Measurements from ENCODE around the gene YEATS4.

YEATS4 gene

DNA sequence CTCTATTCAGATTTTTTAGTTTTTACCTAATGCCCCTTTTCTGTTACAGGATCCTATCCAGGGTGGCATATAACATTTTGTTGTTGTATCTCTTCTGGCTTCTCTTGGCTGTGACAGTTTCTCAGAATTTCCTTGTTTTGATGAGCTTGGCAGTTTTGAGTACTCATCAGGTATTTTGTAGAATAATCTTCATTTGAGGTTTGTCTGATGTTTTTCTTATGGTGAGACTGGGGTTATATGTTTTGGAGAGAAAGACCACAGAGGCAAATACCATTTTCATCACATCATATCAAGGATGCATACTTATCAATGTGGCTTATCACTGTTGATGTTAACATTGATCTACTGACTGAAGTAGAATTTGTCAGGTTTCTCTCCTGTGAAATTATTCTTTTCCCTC lies 25.4 kb upstream of the YEATS4 start:
- CTCF ChIA-PET, result interaction anchor here (0.6 kb wide), 1 partner anchor 121 kb away, joined by 4 read pairs; no protein-coding TSS in a partner anchor
- DNase-seq (ENCODE audit: low spot score), result no peak

DNA sequence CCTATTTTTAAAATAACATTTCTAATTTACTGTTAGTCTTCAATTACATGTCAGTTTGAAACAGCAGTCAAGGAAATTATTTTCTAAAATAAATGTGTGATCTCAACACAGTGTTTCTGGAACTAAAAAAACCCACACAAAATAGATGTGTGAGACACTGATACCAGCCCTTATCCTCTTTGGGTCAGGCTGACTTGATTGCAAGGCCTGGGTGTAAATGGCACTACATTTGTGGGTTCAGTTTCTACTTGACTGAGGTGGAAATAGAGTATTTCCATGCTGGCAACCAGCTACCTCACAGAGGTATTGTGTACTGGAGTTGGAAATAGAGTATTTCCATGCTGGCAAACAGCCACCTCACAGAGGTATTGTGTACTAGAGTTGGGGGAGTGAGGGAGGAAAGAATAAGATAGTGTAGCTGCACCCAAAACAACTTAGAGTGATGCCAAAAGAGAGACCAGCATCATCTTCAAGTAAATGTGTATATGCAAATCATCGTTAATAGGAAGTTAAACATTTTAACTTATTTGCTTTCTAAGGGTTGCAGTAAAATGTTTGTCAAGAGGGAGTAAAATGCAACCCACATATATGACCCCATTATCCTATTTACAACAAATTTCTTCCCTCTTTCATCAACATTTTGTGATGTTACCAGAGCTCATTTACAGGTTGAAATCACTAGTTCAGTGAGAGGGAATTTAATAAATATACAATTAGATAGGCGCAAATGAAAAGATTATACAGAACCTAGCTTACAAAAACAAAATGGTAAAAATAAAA lies 22.0 kb upstream of the YEATS4 start:
- H3K27ac ChIP-seq, result no peak overlapping the region
- CTCF ChIA-PET, result no interaction called here

More for the DNA sequence above, 25.4 kb upstream of the YEATS4 start:
- H3K27ac ChIP-seq, result no peak overlapping the region
- TF ChIP-seq, protein P1, sequence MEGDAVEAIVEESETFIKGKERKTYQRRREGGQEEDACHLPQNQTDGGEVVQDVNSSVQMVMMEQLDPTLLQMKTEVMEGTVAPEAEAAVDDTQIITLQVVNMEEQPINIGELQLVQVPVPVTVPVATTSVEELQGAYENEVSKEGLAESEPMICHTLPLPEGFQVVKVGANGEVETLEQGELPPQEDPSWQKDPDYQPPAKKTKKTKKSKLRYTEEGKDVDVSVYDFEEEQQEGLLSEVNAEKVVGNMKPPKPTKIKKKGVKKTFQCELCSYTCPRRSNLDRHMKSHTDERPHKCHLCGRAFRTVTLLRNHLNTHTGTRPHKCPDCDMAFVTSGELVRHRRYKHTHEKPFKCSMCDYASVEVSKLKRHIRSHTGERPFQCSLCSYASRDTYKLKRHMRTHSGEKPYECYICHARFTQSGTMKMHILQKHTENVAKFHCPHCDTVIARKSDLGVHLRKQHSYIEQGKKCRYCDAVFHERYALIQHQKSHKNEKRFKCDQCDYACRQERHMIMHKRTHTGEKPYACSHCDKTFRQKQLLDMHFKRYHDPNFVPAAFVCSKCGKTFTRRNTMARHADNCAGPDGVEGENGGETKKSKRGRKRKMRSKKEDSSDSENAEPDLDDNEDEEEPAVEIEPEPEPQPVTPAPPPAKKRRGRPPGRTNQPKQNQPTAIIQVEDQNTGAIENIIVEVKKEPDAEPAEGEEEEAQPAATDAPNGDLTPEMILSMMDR (conservative IDR thresholded peaks at IDR 0.05; ENCODE audit: low read depth), result no peak
- POLR2A ChIA-PET (ENCODE audit: low non-redundant PET), result no interaction called here

DNA sequence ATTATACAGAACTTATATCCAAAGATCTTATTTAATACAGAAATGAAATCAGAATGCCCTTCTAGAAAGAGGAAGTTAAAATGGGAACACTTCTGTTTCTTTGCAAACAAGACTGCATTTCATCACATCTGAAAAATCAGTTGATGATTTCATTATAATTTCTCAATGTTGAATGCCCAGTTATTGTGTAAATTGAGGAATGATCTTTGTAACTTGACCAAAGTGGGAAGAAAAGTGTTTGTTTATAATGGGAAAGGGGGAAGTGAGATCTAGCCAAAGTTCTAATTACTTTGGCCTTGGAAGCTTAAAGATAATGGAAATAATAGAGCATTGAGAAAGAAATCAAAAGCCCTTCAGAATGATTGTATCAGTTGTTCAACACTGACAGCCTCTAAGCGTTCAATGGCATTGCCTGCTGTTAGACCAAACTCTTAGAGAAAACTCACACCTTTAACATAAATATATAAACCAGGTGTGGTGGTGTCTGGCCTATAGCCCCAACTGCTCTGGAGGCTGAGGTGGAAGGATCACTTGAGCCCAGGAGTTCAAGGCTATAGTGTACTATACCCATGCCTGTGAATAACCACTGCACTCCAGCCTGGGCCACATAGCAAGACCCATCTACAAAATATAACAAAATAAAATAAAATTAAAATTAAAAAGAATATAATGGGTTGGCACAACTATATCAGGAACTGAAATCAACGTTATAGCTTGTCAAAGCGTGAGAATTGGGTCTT lies 21.3 kb upstream of the YEATS4 start:
- H3K27ac ChIP-seq, result no peak overlapping the region
- DNase-seq (ENCODE audit: low spot score), result no peak
- TF ChIP-seq, protein P1 (conservative IDR thresholded peaks at IDR 0.05; ENCODE audit: low read depth), result no peak
- CTCF ChIA-PET, result no interaction called here
- POLR2A ChIA-PET (ENCODE audit: low non-redundant PET), result no interaction called here

More for the DNA sequence above, 22.0 kb upstream of the YEATS4 start:
- POLR2A ChIA-PET (ENCODE audit: low non-redundant PET), result no interaction called here
- TF ChIP-seq, protein P1 (conservative IDR thresholded peaks at IDR 0.05; ENCODE audit: low read depth), result no peak
- DNase-seq (ENCODE audit: low spot score), result no peak

DNA sequence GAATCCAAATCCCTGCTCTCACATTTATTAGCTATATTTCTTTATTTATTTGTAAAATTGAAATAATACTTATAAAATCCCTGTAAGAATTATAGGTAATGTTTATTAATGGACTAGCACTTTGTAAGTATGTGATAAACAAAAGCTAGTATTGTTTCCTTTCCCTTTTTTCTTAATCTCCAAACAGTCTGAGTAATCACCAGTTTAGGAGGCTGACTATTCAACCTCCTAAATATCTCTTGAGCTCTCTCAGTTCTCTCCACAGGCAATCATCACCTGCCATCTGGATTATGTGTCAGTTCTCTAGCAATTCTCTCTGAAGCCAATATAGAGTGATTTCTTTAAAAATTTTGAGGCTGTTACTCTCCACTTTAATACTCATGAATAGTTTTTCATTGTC lies 20.6 kb upstream of the YEATS4 start:
- POLR2A ChIA-PET (ENCODE audit: low non-redundant PET), result no interaction called here

DNA sequence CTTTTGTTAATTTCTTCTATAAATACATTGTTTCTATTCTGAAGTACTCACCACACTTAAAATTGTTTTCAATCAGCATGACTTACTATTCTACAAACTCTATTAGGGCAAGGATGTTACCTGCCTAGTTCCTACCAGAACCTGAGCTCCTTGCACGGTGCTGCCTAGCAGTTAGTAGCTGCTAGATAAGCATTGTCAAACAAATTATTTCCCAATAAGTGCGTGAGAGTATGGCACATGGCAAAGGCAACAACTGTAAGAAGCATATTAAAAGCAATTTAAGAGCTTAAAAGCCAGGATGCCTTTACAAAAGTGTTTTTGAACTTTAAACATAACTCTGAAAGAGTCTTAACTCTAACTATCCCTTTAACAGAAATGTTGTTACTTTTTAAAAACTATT lies 19.5 kb upstream of the YEATS4 start:
- H3K27ac ChIP-seq, result no peak overlapping the region
- ChIA-PET POLR2A (ENCODE audit: low non-redundant PET) (no interaction called here), CTCF (no interaction called here)
- TF ChIP-seq, protein P1 (conservative IDR thresholded peaks at IDR 0.05; ENCODE audit: low read depth), result no peak
- DNase-seq (ENCODE audit: low spot score), result no peak

More for the DNA sequence above, 20.6 kb upstream of the YEATS4 start:
- DNase-seq (ENCODE audit: low spot score), result no peak
- CTCF ChIA-PET, result no interaction called here
- TF ChIP-seq, protein P1 (conservative IDR thresholded peaks at IDR 0.05; ENCODE audit: low read depth), result no peak
- H3K27ac ChIP-seq, result no peak overlapping the region

DNA sequence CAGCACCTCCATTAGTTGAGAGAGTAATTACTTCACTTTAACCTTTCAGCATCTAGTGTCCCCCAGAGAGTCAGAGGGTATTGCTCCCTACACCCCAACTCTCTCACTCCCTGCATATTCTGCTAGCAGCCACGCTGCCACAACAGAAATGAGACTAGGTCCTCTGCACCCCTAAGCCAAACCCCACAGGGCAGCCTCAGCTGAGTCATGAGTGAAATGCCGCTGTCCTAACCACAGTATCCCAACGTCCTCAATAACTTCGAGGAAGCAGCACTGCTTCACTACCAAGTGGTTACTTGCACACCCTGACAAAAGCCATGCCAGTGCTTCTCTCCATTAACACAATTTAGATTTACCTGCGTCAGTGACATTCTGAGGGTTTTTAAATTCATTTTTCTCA lies 18.2 kb upstream of the YEATS4 start:
- no peak for DNase-seq (ENCODE audit: low spot score)
- TF ChIP-seq, protein P1 (conservative IDR thresholded peaks at IDR 0.05; ENCODE audit: low read depth), result no peak
- ChIA-PET CTCF (no interaction called here), POLR2A (ENCODE audit: low non-redundant PET) (no interaction called here)
- no peak overlapping the region for H3K27ac ChIP-seq

Measured in RWPE1 (cell line).